Measurements from ENCODE around the gene HOXB9. TPM values are rescaled to one million over a fixed set of nuclear protein-coding genes. Genes with fewer than 3 reads are reported as not detected.

The HOXB9 gene
- total RNA-seq, 4 donors from 2014 or later: not detected

GRCh38 chr17:48592057-48592514, 34.1 kb downstream of the HOXB9 start:
- Histone ChIP-seq H3K4me1 (peaks cover 3 to 14% of the 10 kb centered on the region in 2 donors), H3K9me3 (no peaks in the 10 kb centered on the region), H3K27ac (no peak overlapping the region), H3K4me3 (no peak overlapping the region), H3K36me3 (no peaks in the 10 kb centered on the region), H3K27me3 (peaks cover 51 to 84% (median 69%) of the 10 kb centered on the region in 3 donors)
- in situ Hi-C loops (cut with MboI; ENCODE audit: low sequenced_read_pairs in 4 of 4): loop anchor here in 3 of 4 donors (10.0 kb wide), 2 partner anchors 247 to 257 kb away; no protein-coding TSS in a partner anchor
- DNase-seq: no peak
- TF ChIP-seq POLR2A (IDR thresholded peaks at IDR 0.05): no peak
- TF ChIP-seq, protein P1, sequence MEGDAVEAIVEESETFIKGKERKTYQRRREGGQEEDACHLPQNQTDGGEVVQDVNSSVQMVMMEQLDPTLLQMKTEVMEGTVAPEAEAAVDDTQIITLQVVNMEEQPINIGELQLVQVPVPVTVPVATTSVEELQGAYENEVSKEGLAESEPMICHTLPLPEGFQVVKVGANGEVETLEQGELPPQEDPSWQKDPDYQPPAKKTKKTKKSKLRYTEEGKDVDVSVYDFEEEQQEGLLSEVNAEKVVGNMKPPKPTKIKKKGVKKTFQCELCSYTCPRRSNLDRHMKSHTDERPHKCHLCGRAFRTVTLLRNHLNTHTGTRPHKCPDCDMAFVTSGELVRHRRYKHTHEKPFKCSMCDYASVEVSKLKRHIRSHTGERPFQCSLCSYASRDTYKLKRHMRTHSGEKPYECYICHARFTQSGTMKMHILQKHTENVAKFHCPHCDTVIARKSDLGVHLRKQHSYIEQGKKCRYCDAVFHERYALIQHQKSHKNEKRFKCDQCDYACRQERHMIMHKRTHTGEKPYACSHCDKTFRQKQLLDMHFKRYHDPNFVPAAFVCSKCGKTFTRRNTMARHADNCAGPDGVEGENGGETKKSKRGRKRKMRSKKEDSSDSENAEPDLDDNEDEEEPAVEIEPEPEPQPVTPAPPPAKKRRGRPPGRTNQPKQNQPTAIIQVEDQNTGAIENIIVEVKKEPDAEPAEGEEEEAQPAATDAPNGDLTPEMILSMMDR (IDR thresholded peaks at IDR 0.05 in 4 of 5, conservative IDR thresholded peaks at IDR 0.05 in 1 of 5): no peak
- no peak for ATAC-seq
- intact Hi-C loops (cut with DNase I; ENCODE audit: low total_unique reads): loop anchor here (5.0 kb wide), 1 partner anchor 240 kb away; no protein-coding TSS in a partner anchor

GRCh38 chr17:48591255-48592056, 34.7 kb downstream of the HOXB9 start:
- ATAC-seq (no peak), DNase-seq (no peak)
- Histone ChIP-seq H3K4me1 (peaks cover 3 to 14% of the 10 kb centered on the region in 2 donors), H3K27me3 (peaks cover 50 to 84% (median 69%) of the 10 kb centered on the region in 3 donors), H3K4me3 (no peak overlapping the region), H3K9me3 (no peaks in the 10 kb centered on the region), H3K27ac (no peak overlapping the region), H3K36me3 (no peaks in the 10 kb centered on the region)
- in situ Hi-C loops (cut with MboI; ENCODE audit: low sequenced_read_pairs in 4 of 4) (loop anchor here in 3 of 4 donors (10.0 kb wide), 2 partner anchors 247 to 257 kb away; no protein-coding TSS in a partner anchor), intact Hi-C loops (cut with DNase I; ENCODE audit: low total_unique reads) (loop anchor here (5.0 kb wide), 1 partner anchor 239 kb away; no protein-coding TSS in a partner anchor)
- no peak for TF ChIP-seq POLR2A (IDR thresholded peaks at IDR 0.05)
- TF ChIP-seq, protein P1 (IDR thresholded peaks at IDR 0.05 in 4 of 5, conservative IDR thresholded peaks at IDR 0.05 in 1 of 5): no peak

- Histone ChIP-seq H3K4me1 (peaks cover 7 to 14% of the 10 kb centered on the region in 2 donors), H3K27ac (no peak overlapping the region), H3K9me3 (no peaks in the 10 kb centered on the region), H3K27me3 (peaks cover 50 to 84% (median 69%) of the 10 kb centered on the region in 3 donors), H3K4me3 (no peak overlapping the region), H3K36me3 (no peaks in the 10 kb centered on the region)
- ATAC-seq: no peak
- TF ChIP-seq, protein P1 (IDR thresholded peaks at IDR 0.05 in 4 of 5, conservative IDR thresholded peaks at IDR 0.05 in 1 of 5): no peak
- no peak for TF ChIP-seq POLR2A (IDR thresholded peaks at IDR 0.05)
- in situ Hi-C loops (cut with MboI; ENCODE audit: low sequenced_read_pairs in 4 of 4): loop anchor here in 3 of 4 donors (10.0 kb wide), 2 partner anchors 246 to 256 kb away; no protein-coding TSS in a partner anchor
- intact Hi-C loops (cut with DNase I; ENCODE audit: low total_unique reads): loop anchor here (5.0 kb wide), 1 partner anchor 238 kb away; no protein-coding TSS in a partner anchor
- DNase-seq: no peak
Measured at GRCh38 chr17:48590607-48591161, 35.5 kb downstream of the HOXB9 start.

GRCh38 chr17:48589831-48590606, 36.1 kb downstream of the HOXB9 start, which contains the start of gene HOXB3:
HOXB3 (minus strand) TSS chr17:48590241; CDS start chr17:48552474, 37,767 bp downstream.
- Histone ChIP-seq H3K36me3 (no peaks in the 10 kb centered on the region), H3K4me3 (no peak within 1 kb of the TSS), H3K27me3 (peaks cover 47 to 80% (median 64%) of the 10 kb centered on the region in 3 donors), H3K9me3 (no peaks in the 10 kb centered on the region), H3K27ac (no peak within 1 kb of the TSS), H3K4me1 (peaks cover 9 to 18% of the 10 kb centered on the region in 2 donors)
- ATAC-seq: no peak
- no peak for DNase-seq
- intact Hi-C loops (cut with DNase I; ENCODE audit: low total_unique reads): loop anchor here (5.0 kb wide), 1 partner anchor 238 kb away; no protein-coding TSS in a partner anchor
- in situ Hi-C loops (cut with MboI; ENCODE audit: low sequenced_read_pairs in 4 of 4): loop anchor here in 3 of 4 donors (10.0 kb wide), 2 partner anchors 245 to 255 kb away; no protein-coding TSS in a partner anchor
- TF ChIP-seq, protein P1 (IDR thresholded peaks at IDR 0.05 in 4 of 5, conservative IDR thresholded peaks at IDR 0.05 in 1 of 5): no peak
- TF ChIP-seq POLR2A (IDR thresholded peaks at IDR 0.05): no peak

All from gastrocnemius medialis (tissue), 4 donors.